GM12878 (cell line): Measurements from ENCODE around the gene C19orf33. TPM values are rescaled to one million over a fixed set of nuclear protein-coding genes. Genes with fewer than 3 reads are reported as not detected.

ENCODE experiments used
- ATAC-seq: fragments of 200-7000 bp; cut with Tn5 transposase; 3 replicates; pipeline ENCODE4 v1.9.1; 2020; ENCODE audit warnings: mild to moderate bottlenecking, moderate library complexity
- BruUV-seq: library from RNA; stranded (reverse); fragments of 400-500 nt; replicated peaks from 2 replicates; lab custom pipeline; 2021; lab: Mats Ljungman, UMichigan
- CTCF ChIA-PET: fragments of 300-600 bp; sonication (Branson Sonifier 250); formaldehyde crosslinking; extraction: SDS; loops from one replicate; lab custom pipeline; 2021; ENCODE audit warnings: inconsistent platforms; lab: Yijun Ruan, JAX
- POLR2A ChIA-PET: fragments of 350-600 bp; formaldehyde crosslinking; extraction: SDS; loops from one replicate; lab custom pipeline; 2021; ENCODE audit warnings: inconsistent platforms; lab: Charles Lee
- RAD21 ChIA-PET: fragments of 300-600 bp; sonication (Branson Sonifier 250); formaldehyde crosslinking; loops from one replicate; lab custom pipeline; 2023; ENCODE audit warnings: antibody characterized with exemption; ENCODE audit not compliant: unreplicated experiment; lab: Charles Lee
- SMC1A ChIA-PET: fragments of 300-600 bp; sonication (Branson Sonifier 250); formaldehyde crosslinking; loops from one replicate; lab custom pipeline; 2023; ENCODE audit not compliant: unreplicated experiment, uncharacterized antibody; lab: Charles Lee
- DNase-seq: peaks from one replicate; pipeline ENCODE4 v3.0.0-alpha.2; 2011; ENCODE audit warnings: low read depth, low spot score
- FAIRE-seq: peaks from 3 replicates; lab custom pipeline; 2011; peaks lifted over from hg19 to GRCh38; lab: Jason Lieb, UNC
- H2AFZ ChIP-seq: 2 replicates; pipeline ENCODE4 v1.6.0; 2011; ENCODE audit warnings: low read depth, low read length, control low read depth; ENCODE audit not compliant: control insufficient read depth
- H3K27ac ChIP-seq: 2 replicates; pipeline ENCODE4 v1.5.1; 2011; ENCODE audit warnings: control low read depth; ENCODE audit not compliant: control insufficient read depth, insufficient read depth
- H3K27me3 ChIP-seq, 2 experiments: replicated peaks in 1 of 2; 2 replicates each; pipeline versions ENCODE4 v1.6.0 to v1.6.1; 2011; ENCODE audit warnings: low read length in 1 of 2; ENCODE audit not compliant: control insufficient read depth in 2 of 2, insufficient read depth in 2 of 2
- H3K36me3 ChIP-seq, 2 experiments: 2 replicates each; pipeline ENCODE4 v1.5.1; 2011; ENCODE audit warnings: low read length in 1 of 2; ENCODE audit not compliant: control insufficient read depth in 2 of 2, insufficient read depth in 2 of 2
- H3K4me1 ChIP-seq: 2 replicates; pipeline ENCODE4 v1.6.1; 2011; ENCODE audit warnings: mild to moderate bottlenecking, low read length, moderate library complexity, mixed read lengths; ENCODE audit not compliant: control insufficient read depth, insufficient read depth
- H3K4me2 ChIP-seq: 2 replicates; pipeline ENCODE4 v1.6.0; 2011; ENCODE audit warnings: control low read depth; ENCODE audit not compliant: control insufficient read depth, insufficient read depth
- H3K4me3 ChIP-seq: fragments of 200-600 bp; sonication (generic); 2 replicates; pipeline ENCODE4 v1.5.1; 2016
- H3K79me2 ChIP-seq: 2 replicates; pipeline ENCODE4 v1.6.0; 2011; ENCODE audit warnings: low read length; ENCODE audit not compliant: control insufficient read depth, insufficient read depth
- H3K9ac ChIP-seq: 2 replicates; pipeline ENCODE4 v1.8.0; 2011; ENCODE audit warnings: low read length, control low read depth, mixed read lengths; ENCODE audit not compliant: control insufficient read depth, insufficient read depth
- H3K9me3 ChIP-seq: replicated peaks from 3 replicates; pipeline ENCODE4 v1.5.1; 2011; ENCODE audit warnings: mild to moderate bottlenecking, low read length; ENCODE audit not compliant: control insufficient read depth, insufficient read depth
- H4K20me1 ChIP-seq: 2 replicates; pipeline ENCODE4 v1.6.0; 2011; ENCODE audit not compliant: control insufficient read depth, insufficient read depth
- BACH1 ChIP-seq: fragments of 450-650 bp; IDR thresholded peaks from 2 replicates; pipeline ENCODE4 v1.6.1; 2017; ENCODE audit warnings: mild to moderate bottlenecking, borderline replicate concordance
- CEBPB ChIP-seq, 2 experiments: fragments of 150-350 bp in 1 of 2; IDR thresholded peaks; 2 replicates each; pipeline ENCODE4 v1.6.1; 2012 to 2014; ENCODE audit warnings: low read depth in 2 of 2, low read length in 2 of 2, borderline replicate concordance in 1 of 2, inconsistent platforms in 1 of 2
- ESRRA ChIP-seq: IDR thresholded peaks from 2 replicates; pipeline ENCODE4 v1.6.1; 2012; ENCODE audit warnings: mild to moderate bottlenecking, low read length, improper control_type of control experiment
- HDAC2 ChIP-seq: fragments of 200-600 bp; sonication (generic); IDR thresholded peaks from 2 replicates; pipeline ENCODE4 v1.6.1; 2017
- JUNB ChIP-seq: IDR thresholded peaks from 2 replicates; pipeline ENCODE4 v1.6.1; 2016; ENCODE audit warnings: antibody characterized with exemption, mild to moderate bottlenecking
- MTA2 ChIP-seq: fragments of 450-650 bp; IDR thresholded peaks from 2 replicates; pipeline ENCODE4 v1.6.1; 2016; ENCODE audit warnings: low read depth, mild to moderate bottlenecking, moderate library complexity
- NFYB ChIP-seq: IDR thresholded peaks from 2 replicates; pipeline ENCODE4 v1.6.1; 2011; ENCODE audit warnings: low read depth, mild to moderate bottlenecking, low read length, improper control_type of control experiment, moderate library complexity; ENCODE audit not compliant: insufficient read depth
- NRF1 ChIP-seq: conservative IDR thresholded peaks from 2 replicates; pipeline ENCODE4 v1.6.1; 2011; ENCODE audit warnings: mild to moderate bottlenecking, low read depth, low read length, improper control_type of control experiment
- POLR2A ChIP-seq: IDR thresholded peaks from 2 replicates; pipeline ENCODE4 v1.6.1; 2011; ENCODE audit warnings: low read depth, mild to moderate bottlenecking, low read length
- SIN3A ChIP-seq: IDR thresholded peaks from 2 replicates; pipeline ENCODE4 v1.6.1; 2012; ENCODE audit warnings: low read depth, low read length, improper control_type of control experiment
- SUPT20H ChIP-seq: IDR thresholded peaks from 2 replicates; pipeline ENCODE4 v1.6.1; 2011; ENCODE audit warnings: low read depth, mild to moderate bottlenecking, low read length, moderate library complexity, borderline replicate concordance; ENCODE audit not compliant: control insufficient read depth
- ZBTB33 ChIP-seq: fragments of 450-650 bp; IDR thresholded peaks from 2 replicates; pipeline ENCODE4 v1.6.1; 2017; ENCODE audit warnings: mild to moderate bottlenecking
- ZNF207 ChIP-seq: fragments of 450-650 bp; IDR thresholded peaks from 2 replicates; pipeline ENCODE4 v1.6.1; 2014; ENCODE audit warnings: antibody characterized with exemption, mild to moderate bottlenecking, borderline replicate concordance
- ZNF217 ChIP-seq: fragments of 450-650 bp; IDR thresholded peaks from 2 replicates; pipeline ENCODE4 v1.6.1; 2017; ENCODE audit warnings: antibody characterized with exemption, mild to moderate bottlenecking
- ZNF592 ChIP-seq: fragments of 450-650 bp; IDR thresholded peaks from 2 replicates; pipeline ENCODE4 v1.6.1; 2017; ENCODE audit warnings: mild to moderate bottlenecking, moderate library complexity
- ZNF687 ChIP-seq: fragments of 450-650 bp; IDR thresholded peaks from 2 replicates; pipeline ENCODE4 v1.6.1; 2017; ENCODE audit warnings: mild to moderate bottlenecking, moderate library complexity
- WGBS: methylation state at CpG from one replicate; pipeline ENCODE4 v1.1.6; 2016; ENCODE audit warnings: low lambda C conversion rate; ENCODE audit not compliant: insufficient replicate concordance, insufficient coverage; ENCODE audit errors: missing lambda C conversion rate; 5-methylcytosine and 5-hydroxymethylcytosine counted together
- in situ Hi-C: fragments of 300-500 bp; cut with MboI; formaldehyde crosslinking; loops from 9 replicates; pipeline ENCODE4 v1.14.3; 2018; ENCODE audit warnings: mixed read lengths
- intact Hi-C: fragments of 100-400 bp; cut with micrococcal nuclease; formaldehyde crosslinking; loops from one replicate; pipeline ENCODE4 v1.14.2; 2022; ENCODE audit not compliant: unreplicated experiment
- polyA plus RNA-seq, 11 experiments: library from polyadenylated mRNA; depleted of rRNA in 4 of 11; unstranded in 6 of 11; stranded (reverse) in 5 of 11; fragments of >200 nt; fragmentation: Nextera tagmentation in 4 of 11; fragmentation: Illumina TruSeq in 1 of 11; extraction: Ambion mirVana in 4 of 11; extraction: Trizol in 1 of 11; gene quantifications; 1 replicate in 1 of 11; 2 replicates in 10 of 11; pipeline versions ENCODE4 v1.2.1 to v1.2.3, GENCODE V29; 2011 to 2016; ENCODE audit warnings: inconsistent platforms in 2 of 11, missing spikeins in 2 of 11, low read depth in 1 of 11
- total RNA-seq, 4 experiments: library from RNA; depleted of rRNA in 3 of 4; stranded (reverse); fragments of >200 nt in 3 of 4; fragmentation: Illumina TruSeq in 1 of 4; extraction: Trizol in 1 of 4; gene quantifications; 2 replicates each; pipeline versions ENCODE4 v1.2.1 to v1.2.3, GENCODE V29; 2013 to 2021

C19orf33 gene
- total and polyA plus RNA-seq, 10 of the 15 experiments (the other 5 are each of a cell fraction or from before 2014, with no cell fraction given): 0.28 to 0.45 TPM; not detected in 8

DNA sequence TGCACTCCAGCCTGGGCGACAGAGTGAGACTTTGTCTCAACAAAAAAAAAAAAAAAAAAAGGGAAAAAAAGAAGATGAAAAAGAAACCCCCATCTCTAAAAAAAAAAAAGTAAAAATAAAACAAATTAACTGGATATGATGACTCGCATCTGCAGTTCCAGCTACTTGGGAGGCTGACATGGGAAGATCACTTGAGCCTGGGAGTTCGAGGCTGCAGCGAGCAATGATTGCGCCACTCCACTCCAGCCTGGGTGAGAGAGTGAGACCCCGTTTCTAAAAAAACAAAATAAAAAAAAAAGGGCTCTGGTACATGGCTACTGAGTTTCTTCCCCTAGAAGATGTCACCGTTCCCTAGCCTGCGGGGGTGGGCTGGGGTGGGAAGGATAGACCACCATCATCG, 29.2 kb downstream of the C19orf33 start:
- no peak overlapping the region for H2AFZ ChIP-seq
- intact Hi-C loops: no loop called here
- FAIRE-seq (no peak), ATAC-seq (no peak), DNase-seq (no peak)
- no peaks in the 10 kb centered on the region for H3K79me2 ChIP-seq
- H3K4me1 ChIP-seq: peaks cover 3% of the 10 kb centered on the region; the same call in 1 of the 2 replicates
- H3K9me3 ChIP-seq: no peaks in the 10 kb centered on the region
- no peaks in the 10 kb centered on the region; a peak in 1 of 4 replicates for H3K36me3 ChIP-seq
- SMC1A ChIA-PET: interaction anchor here (1.0 kb wide), 1 partner anchor 428 kb away, joined by 4 read pairs; no protein-coding TSS in a partner anchor
- no peak overlapping the region for H3K27ac ChIP-seq
- H3K9ac ChIP-seq: no peak overlapping the region
- in situ Hi-C loops: loop anchor here (5.0 kb wide), 2 partner anchors 91 to 441 kb away; no protein-coding TSS in a partner anchor
- no peaks in the 10 kb centered on the region for H4K20me1 ChIP-seq
- no peaks in the 10 kb centered on the region for H3K27me3 ChIP-seq
- RAD21 ChIA-PET: interaction anchor here (1.6 kb wide), 1 partner anchor 431 kb away, joined by 6 read pairs; no protein-coding TSS in a partner anchor
- H3K4me3 ChIP-seq: no peak overlapping the region
- no TSS peak for BruUV-seq
- CTCF ChIA-PET: interaction anchor here (1.0 to 5.3 kb wide), 7 partner anchors 41 to 434 kb away, joined by 3 to 74 read pairs (median 5); partner anchors contain the start of gene PSMD8
- H3K4me2 ChIP-seq: no peak overlapping the region
- no peak for TF ChIP-seq ZNF207
- TF ChIP-seq SUPT20H: no peak
- TF ChIP-seq NRF1: no peak
- TF ChIP-seq NFYB: no peak
- TF ChIP-seq JUNB: no peak
- TF ChIP-seq ZNF687: no peak
- TF ChIP-seq ESRRA: no peak
- TF ChIP-seq MTA2: no peak
- no peak for TF ChIP-seq ZNF217
- no peak for TF ChIP-seq ZNF592
- TF ChIP-seq POLR2A: no peak
- TF ChIP-seq BACH1: no peak
- no peak for TF ChIP-seq CEBPB (IDR thresholded peaks at IDR 0.05; ENCODE audit: borderline replicate concordance in 1 of 2, low read depth in 2 of 2, low read length in 2 of 2)
- TF ChIP-seq HDAC2: no peak
- TF ChIP-seq SIN3A: no peak
- no peak for TF ChIP-seq ZBTB33
- POLR2A ChIA-PET: no interaction called here
- WGBS: 70% methylated on average over 9 of the region's 9 CpGs
